D721Med (cell line): ENCODE measurements around the gene GPR31.

ENCODE experiments used
- DNase-seq: peaks from one replicate; pipeline ENCODE4 v3.0.0; 2011; ENCODE audit warnings: low spot score; ENCODE audit not compliant: insufficient read length
- FAIRE-seq: peaks from 2 replicates; lab custom pipeline; 2011; peaks lifted over from hg19 to GRCh38; lab: Jason Lieb, UNC
- TF ChIP-seq, protein P1 (sequence below): IDR thresholded peaks from 2 replicates; pipeline ENCODE4 v1.5.1; 2012; ENCODE audit warnings: mild to moderate bottlenecking, control low read depth; ENCODE audit not compliant: insufficient read depth; ENCODE audit errors: missing control alignments

Gene GPR31

DNA sequence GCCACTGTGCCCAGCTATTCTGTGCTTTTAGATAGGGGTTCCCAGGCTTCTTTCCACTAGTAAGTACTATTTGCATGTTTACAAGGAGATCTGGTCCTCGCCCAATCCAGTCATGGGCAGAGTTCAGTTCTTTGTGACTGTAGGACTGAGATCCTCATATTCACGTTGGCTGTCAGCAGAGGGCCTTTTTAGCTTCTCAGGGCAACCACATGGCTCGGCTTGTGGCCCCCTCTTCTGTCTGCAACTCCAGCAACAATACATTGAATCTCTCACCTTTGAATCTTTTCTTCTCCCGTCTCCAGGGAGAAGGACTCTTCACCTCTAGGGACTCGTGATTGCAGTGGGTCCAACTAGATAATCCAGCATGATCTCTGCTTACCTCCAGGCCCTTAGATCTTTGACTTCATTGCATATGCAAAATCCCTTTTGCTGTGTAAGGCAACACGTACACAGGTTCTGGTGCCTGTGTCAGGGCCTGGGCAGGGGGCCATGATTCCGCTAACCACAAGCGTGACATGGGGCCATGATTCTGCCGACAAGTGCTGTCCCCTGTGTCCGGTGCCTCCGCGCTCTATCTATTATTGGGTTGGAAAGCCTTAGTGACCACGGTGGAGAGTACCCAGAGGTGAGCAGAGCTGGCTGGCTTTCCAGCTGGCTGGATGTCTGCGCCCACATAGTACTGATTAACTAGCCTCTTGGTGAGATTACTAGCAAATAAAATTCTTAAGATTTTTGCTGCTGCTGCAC, 29.8 kb downstream of the GPR31 start:
- TF ChIP-seq, protein P1, sequence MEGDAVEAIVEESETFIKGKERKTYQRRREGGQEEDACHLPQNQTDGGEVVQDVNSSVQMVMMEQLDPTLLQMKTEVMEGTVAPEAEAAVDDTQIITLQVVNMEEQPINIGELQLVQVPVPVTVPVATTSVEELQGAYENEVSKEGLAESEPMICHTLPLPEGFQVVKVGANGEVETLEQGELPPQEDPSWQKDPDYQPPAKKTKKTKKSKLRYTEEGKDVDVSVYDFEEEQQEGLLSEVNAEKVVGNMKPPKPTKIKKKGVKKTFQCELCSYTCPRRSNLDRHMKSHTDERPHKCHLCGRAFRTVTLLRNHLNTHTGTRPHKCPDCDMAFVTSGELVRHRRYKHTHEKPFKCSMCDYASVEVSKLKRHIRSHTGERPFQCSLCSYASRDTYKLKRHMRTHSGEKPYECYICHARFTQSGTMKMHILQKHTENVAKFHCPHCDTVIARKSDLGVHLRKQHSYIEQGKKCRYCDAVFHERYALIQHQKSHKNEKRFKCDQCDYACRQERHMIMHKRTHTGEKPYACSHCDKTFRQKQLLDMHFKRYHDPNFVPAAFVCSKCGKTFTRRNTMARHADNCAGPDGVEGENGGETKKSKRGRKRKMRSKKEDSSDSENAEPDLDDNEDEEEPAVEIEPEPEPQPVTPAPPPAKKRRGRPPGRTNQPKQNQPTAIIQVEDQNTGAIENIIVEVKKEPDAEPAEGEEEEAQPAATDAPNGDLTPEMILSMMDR: no peak
- FAIRE-seq (no peak), DNase-seq (no peak)

DNA sequence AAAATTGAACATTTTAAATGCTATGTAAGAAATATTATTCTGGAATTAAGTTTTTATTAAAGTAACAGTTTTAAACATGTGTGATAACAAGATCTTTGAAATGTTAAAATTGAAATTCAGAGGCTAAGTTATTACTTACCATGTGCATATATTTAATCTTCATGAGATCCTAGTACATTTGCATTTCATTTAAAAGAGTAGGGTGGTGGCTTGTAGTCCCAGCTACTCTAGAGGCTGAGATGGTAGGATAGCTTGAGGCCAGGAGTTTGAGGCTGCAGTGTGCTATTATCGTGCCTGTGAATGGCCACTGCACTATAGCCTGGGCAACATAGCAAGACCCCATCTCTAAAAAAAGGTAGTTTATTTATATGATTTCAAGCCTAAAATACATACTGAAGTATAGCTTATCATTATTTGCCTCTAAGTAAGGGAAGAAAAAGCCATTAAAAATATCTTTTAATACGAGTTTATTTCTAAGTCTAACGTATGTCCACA, 31.9 kb downstream of the GPR31 start:
- no peak for FAIRE-seq
- TF ChIP-seq, protein P1: no peak

DNA sequence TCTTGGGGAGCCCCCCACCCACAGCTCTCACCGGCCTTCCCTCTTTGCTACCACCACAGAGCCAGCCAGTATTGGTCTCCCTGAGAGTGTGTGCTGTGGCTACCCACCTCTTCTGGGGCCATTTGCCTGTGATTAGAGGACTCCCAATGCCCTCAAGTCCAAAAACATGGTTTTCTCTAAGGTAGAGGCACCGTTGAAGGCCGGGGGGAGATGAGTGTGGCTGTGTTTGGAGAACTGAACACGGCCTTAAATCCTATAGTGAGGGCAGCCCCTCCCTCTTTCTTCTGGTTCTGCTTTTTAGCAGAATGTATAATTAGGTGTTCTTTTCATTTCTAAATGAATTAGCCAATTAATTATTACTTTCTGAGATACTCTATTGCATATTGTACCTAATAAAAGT, 32.4 kb downstream of the GPR31 start:
- TF ChIP-seq, protein P1: no peak
- no peak for FAIRE-seq
- no peak for DNase-seq

More for the DNA sequence above, 31.9 kb downstream of the GPR31 start:
- DNase-seq: no peak

DNA sequence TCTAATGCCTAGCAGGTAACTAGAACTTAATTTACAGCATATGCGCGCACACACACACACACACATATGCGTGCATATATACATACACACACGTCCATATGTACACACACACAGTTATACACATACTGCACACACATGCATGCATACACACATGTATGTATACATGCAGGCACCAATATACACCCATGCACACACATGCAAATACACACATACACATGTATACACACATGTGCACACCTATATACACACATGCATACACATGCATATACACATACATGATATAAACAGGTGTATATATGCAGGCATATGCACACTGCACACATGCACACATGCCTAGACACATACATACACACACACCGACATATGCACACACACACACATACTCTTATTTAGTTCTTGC, 33.0 kb downstream of the GPR31 start:
- TF ChIP-seq, protein P1: no peak
- no peak for DNase-seq
- FAIRE-seq: no peak

DNA sequence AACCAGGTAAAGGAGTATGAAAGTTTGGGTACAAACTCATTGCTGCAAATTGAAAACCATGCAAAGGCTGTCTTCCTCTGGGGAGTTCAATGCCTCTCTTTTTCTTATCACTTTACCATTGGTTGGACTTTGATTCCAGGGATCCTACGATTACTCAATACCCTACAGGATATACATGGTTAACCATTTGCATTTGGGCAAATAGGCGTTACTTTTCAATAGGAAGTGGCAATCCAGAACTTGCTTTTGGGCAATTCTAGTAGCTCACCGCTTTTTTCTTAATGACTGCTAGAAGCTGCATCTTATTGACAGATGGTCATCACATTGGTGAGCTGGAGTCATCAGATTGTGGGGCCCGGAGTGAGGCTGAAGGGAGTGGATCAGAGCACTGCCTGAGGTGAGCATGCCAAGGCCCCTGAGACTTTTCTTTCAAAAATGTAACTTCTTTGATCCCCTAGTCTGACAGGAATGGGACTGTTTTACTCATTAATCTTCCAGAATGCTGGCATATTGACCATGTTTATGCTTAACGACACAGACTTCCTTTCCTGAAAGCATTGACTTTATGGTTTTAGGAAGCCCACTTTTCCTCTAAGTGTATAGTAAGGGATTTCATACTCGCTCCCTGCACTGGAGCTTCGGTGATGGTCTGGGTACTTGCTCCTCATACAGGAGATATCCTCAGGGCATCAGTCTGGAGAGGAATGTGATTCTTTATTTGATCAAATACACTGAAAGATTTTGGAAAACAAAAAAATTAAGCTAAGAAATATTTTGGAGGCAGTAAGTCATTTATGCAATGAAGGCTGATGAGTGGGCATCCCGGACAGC, 34.7 kb downstream of the GPR31 start, which contains the start of gene CCR6:
Gene CCR6 (plus strand): TSS at position 270 of the 831 bp plus-strand sequence. CDS start 13,039 bp downstream, outside the sequence.
- no peak for FAIRE-seq
- DNase-seq: no peak

DNA sequence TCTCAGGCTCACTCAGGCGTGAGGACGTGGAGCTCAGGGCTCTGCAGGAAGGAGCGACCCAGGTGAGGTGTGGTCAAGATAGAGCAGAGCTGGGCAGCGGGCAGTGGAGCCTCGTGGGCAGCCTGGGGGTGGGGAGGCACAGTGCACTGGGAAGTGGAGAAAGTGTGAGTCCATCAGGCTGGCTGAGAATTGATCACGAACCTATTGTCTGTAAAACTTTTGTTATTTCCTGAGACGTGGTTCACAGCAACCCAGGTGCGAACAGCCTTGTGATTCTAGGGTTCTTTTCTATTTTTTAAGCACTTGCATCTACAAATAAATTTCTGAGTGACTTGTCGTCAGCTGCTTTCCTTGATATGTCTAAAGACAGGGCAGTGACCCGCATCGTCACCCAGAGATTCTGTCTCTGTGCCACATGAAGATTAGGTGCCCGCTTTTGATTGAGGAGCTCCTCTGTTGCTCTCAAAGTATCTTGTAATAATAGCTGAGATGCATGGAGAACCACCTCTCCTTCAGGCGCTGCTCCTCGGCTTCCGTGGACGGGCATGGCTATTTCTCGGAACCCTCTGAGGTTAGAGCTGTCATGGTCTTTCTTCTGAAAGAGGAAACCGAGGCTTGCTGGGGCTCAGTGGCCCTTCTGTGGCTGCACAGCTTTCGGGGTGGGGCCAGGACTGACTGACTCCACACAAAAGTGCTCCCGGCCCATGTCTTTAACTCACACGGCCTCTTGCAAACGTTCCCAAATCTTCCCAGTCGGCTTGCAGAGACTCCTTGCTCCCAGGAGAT, 35.5 kb downstream of the GPR31 start:
- no peak for FAIRE-seq
- TF ChIP-seq, protein P1: no peak
- DNase-seq: no peak

More for the DNA sequence above, 34.7 kb downstream of the GPR31 start, which contains the start of gene CCR6:
- TF ChIP-seq, protein P1: no peak
